Stimulated activated CD8-positive, alpha-beta memory T cell treated with anti-CD3 and anti-CD28 coated beads, Interleukin-7, amount 100 ng/mL, for 24 hours (primary cell): ENCODE measurements around the gene CSDE1.

Source experiments
- DNase-seq: peaks from one replicate; pipeline ENCODE4 v3.0.0-alpha.2; 2020; ENCODE audit warnings: low read depth

CSDE1 gene

DNA sequence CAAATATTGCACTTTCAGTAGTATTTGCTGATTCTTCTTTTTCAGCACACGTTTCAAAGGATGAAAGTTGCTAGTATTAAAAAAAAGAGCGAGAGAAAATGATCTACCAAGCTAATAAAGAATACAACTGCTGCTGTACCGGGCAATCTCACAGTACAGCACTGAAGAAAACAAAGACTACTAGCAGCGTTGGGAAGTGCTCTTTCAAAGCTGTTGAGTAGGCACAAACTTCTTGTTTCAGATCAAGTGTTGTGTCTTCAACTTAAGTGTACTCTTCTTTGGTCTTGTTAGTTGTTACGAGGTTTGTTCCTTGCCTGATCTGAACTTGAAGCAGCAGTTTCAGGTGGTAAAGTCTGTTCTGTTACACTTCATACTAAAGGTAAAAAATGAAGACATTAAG lies 7.9 kb downstream of the CSDE1 start:
- no peak for DNase-seq

DNA sequence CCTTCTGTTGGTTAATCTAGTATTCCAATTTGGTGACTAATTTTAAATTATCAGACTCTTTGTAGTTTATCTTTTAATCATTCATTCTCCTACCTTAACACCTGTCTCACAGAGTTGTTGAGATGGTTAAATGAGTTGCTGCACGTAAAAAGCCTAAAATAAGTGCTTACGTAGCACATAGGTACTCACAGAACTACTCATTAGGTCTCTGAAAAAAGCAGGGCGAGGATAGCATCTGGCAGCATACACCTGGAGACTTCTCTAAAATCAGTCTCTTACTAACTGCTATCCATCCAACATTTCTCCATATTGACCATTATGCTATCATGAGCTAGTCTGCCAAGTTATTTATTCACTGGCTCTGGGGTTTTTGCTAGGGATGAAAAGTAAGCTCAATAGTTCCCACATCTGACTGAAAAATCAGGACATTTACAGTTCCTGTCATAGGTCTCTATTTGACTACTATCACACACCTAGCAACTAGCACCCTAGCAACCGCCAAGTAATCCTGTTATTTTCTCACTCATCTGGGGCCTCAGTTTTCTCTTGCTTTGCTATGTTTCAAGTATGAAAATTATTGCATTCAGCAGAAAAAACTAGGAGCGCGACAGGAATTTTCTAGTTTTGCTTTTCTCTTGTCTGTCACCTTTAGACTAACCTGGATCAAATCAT lies 11.2 kb downstream of the CSDE1 start:
- DNase-seq = no peak

DNA sequence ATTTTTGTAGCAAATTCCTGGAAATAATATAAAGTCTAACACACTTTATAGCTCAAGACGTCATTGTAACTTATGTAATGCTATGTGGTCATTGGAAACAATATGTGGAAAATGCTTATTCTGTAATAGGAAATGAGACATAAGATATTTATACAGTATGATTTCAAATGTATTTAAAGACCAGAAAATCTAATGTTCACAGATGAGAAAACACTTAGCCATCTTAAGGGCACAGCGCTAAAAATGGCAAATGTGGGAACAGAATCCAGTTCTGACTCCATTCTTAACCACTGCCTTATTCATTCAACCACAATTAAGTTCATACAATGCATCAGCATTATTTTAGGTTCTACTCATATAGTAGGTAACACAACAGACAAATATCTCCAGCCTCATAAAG lies 12.5 kb downstream of the CSDE1 start:
- no peak for DNase-seq

DNA sequence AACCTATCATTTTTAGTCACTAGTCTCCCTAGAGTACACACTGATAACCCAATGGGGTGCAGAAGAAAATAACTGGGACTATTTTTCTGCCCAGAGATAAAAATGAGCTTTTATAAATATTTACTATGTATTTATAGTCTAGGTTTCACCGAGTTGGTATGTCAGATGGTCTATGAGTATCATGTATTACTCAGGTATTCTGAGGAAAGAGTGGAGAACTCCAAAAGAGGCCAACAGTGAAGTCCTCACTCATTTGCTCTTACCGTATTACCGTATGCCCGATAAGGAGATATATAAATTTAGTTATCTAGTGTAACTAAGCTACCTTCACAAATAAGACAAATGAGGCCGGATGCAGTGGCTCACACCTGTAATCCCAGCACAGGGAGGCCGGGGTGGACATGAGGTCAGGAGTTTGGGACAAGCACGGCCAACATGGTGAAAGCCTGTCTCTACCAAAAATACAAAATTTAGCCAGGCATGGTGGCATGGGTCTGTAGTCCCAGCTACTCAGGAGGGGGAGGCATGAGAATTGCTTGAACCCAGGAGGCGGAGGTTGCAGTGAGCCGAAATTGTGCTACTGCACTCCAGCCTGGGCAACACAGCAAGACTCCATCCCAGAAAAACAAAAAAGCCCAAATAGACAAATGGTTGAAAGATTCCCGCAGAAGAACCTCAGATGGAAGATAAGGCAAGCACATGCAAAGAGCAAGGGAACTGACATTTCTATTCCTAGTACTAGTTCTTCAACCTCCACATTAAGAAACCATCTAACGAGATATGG lies 15.6 kb downstream of the CSDE1 start:
- DNase-seq = no peak

- no peak for DNase-seq
Measured at GRCh38 chr1:114740331-114740730, 17.5 kb downstream of the CSDE1 start.

GRCh38 chr1:114737314-114737849 lies 20.4 kb downstream of the CSDE1 start:
- no peak for DNase-seq

GRCh38 chr1:114735479-114735878 lies 22.3 kb downstream of the CSDE1 start:
- no peak for DNase-seq

DNA sequence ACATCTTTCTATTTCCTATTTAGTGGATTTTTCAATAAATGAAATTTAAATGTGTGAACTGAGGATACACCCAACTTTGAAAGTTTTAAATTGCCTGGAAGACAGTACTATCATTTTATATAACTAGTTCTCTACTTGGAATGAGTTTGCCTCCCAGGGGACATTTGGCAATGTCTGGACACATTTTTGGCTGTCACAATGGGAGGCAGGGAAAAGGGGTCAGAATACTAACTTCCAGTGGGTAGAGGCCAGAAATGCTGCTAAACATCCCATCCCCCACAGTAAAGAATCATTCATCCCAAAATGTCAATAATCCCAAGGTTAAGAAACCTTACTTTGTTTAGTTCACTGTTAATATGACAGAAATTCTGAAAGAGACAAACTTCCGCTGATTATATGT lies 28.0 kb downstream of the CSDE1 start:
- DNase-seq = no peak

GRCh38 chr1:114728553-114728952 lies 29.2 kb downstream of the CSDE1 start:
- DNase-seq = no peak

DNA sequence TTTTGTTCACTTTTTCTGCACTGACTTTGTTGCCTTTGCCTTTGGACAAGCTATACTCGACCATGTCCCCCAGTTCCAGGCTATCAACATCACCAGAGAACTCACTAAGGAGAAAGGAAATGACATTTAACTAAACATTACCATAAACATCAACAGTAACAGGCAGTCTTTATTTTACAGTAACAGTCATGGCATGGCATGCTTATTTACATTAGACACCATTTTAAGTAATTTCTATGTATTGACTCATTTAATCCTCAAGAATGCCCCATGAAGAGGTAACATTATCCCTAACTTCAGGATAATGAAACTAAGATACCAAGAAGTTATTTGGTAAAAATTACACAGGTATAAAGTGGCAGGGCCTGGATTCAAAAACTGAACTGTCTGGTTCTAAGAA lies 32.6 kb downstream of the CSDE1 start:
- no peak for DNase-seq

DNA sequence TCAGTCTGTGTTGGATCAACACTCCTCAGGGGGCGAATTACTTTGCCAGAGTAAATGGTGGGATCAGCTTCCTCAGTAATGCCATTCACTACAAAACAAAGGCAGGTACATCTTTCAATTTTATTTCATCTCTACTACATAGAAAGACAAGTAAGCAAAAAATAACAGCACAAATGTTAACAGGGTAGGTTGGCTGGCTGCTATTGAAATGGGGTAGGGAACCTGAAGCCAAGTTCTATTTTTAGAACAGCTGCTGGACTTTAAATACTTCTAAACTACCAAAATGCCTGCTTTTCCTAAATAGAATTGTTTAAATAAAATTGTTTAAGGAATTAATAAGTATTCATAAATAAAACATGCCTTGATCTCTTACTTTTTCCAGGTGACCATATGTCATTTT lies 33.9 kb downstream of the CSDE1 start:
- DNase-seq = no peak

DNA sequence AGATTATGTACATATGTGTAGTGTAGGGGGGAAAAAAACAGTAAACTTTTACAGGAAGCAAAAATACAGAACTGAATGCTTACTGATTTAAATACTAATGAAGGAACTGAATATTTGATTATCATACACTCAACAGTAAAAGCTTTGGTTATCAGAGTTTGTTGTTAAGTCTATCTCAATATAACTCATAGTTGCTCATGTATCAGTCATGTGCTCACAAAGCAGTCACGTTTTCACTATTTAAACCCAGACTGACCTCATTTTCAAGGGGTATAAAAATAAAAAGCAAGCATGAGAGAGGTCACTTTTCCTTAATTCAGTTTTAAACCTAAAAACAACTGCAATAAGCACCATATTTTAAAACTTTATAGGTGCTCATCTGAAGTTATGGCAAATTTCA lies 34.3 kb downstream of the CSDE1 start:
- DNase-seq = no peak

DNA sequence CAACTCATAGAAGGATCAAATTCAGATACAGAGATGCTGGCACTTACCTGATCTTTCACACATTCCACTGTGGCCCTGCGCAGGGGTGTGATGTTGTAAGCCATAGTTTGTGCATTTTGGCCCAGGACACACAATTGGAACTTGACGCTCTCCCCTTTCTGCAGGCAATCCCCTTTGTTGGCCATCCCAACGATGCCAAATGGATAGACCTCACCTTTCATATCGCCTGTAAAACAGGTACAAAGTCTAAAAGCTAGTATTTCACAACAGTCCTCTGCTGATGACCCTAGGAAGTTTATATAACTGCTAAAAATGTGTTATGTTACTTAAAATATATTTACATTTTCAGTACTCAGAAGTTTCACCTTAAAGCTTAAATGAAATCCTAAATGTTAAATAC lies 37.3 kb downstream of the CSDE1 start:
- no peak for DNase-seq

DNA sequence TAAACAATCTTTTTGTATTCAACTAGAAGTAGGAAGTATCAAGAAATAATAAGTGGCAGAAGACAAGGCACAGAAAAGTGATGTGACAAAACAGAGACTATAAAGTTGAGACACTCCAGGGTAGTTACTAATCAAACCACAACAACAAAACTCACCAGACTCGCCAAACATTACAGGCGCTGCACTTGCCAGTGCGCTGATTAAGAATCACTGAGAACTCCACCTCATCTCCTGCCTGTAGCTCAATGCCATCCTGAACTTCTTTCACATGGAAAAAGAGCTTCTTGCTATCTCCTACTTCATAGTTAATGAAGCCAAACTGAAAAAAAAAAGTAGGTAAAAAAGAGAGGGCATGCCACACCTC lies 38.4 kb downstream of the CSDE1 start:
- DNase-seq = no peak

DNA sequence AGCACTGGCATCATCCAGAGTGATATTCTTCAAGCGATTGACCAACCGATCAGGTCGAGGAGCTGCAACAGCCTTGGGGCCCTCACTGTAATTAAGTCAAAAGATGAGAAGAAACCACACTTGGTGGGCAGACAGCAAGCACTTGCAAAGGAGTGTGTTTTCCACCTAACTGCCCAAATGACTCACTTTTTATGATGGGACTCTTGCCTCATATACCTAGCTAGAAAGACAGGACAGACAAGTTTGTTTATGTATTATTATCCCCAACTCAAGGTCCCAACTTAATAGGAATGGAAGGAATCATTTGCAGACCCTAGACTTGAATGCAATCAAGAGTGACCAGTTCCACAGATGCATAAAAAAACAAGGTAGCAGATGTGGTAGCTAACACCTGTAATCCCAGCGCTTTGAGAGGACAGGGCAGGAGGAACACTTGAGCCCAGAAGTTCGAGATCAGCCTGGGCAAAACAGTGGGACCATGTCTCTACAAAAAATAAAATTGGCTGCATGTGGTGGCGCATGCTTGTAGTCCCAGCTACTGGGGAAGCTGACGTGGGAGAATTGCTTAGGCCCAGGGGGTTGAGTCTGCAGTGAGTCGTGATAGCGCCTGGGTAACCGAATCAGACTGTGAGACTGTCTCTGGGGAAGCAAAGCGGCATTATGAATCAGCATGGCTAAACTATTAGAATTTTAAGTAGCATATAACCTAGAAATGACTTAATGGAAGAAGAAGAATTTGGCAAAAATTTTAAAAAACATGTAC lies 38.9 kb downstream of the CSDE1 start:
- DNase-seq = no peak

- DNase-seq = peak; percentile 96
Measured at GRCh38 chr1:114716304-114717170, 41.2 kb downstream of the CSDE1 start, which contains the start of gene NRAS. TSS of gene NRAS (minus strand) at chr1:114716771. CDS start at chr1:114716160, 611 bp downstream.

GRCh38 chr1:114715952-114716303 lies 41.9 kb downstream of the CSDE1 start:
- DNase-seq = no peak

DNA sequence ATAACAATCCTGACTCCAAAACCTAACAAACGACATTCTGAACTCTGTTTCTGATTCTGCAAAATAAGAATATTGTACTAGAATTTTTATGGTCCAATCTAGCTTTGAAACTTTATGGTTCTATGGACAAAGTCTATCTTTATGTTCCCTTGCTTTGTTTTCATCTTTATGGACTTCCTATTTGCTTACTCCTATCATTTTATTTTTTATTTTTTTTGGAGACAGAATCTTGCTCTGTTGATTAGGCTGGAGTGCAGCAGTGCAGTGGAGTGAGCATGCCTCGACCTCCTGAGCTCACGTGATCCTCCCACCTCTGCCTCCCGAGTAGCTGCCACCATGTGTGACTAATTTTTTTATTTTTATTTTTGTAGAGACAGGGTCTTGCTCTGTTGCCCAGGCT lies 44.8 kb downstream of the CSDE1 start:
- DNase-seq = no peak

DNA sequence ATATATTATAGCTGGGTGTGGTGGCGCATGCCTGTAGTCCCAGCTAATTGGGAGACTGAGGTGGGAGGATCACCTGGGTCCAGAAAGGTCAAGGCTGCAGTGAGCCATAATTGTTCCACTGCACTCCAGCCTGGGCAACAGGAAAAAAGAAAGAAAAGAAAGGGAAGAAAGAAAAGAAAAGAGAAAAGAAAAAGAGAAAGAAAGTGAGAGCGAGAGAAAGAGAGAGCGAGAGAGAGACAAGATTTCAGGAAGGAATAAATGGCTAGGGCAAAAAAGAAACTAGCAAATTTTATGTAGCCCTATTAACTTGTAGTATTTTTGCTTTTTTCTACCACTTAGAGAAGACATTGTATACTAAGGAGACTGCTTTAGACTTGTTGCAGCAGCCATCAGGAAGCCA lies 47.4 kb downstream of the CSDE1 start:
- DNase-seq = no peak

DNA sequence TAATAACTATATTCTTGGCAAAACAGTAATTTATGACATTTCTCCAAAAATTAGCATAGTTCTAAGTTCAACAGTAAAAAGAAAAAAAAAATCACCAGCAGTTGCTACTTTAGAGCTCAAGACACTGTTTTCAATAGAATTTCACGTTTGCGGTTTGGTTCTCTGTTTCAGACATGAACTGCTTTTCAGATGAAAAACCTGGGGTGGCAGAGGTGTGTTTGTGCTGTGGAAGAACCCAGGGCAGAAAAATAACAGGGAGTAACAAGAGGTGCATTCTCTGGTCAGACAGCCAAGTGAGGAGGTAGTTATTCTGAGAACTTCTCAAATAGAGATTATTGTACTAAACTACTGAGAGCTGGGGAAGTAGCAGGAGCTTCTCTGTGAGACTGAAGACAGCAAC lies 50.2 kb downstream of the CSDE1 start:
- DNase-seq = no peak

GRCh38 chr1:114703242-114703641 lies 54.5 kb downstream of the CSDE1 start:
- DNase-seq = no peak

DNA sequence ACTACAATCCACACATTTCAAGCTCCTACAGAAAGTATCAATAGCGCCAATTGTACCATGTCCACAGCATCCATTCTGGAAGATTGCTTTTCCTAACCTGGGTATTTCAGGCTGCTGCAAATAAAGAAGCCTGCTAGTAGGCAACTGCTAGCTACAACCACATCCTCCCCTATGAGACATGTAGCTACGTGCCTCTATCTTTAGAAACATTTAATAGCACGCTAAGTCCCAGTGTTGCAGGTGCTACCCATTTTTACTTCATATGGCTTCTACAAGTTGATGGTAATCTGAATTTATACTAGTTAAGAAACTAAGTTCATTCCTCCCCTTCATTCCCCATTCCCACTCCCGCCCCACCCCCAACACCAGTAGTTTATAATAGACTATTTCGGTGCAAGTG lies 55.0 kb downstream of the CSDE1 start:
- no peak for DNase-seq
